Measurements from ENCODE around the gene PDCL2. TPM values are rescaled to one million over a fixed set of nuclear protein-coding genes. Genes with fewer than 3 reads are reported as not detected.

PDCL2 gene
- total RNA-seq, 1 experiment from 2014 or later: not detected

DNA sequence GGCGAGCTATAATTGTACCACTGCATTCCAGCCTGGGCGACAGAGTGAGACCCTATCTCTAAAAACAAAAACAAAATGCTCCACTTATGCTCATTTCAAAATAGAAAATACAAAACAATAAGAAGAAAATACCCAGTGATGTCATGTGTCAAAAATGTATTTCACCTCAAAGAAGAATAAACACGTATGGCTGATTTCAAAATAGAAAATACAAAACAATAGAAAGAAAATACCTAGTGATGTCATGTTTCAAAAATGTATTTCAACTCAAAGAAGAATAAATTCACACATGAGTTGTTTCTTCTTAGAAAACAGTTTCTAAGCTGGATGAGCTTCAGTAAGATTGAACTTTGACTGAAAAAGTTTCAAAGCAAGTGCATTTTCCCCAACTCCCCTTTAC lies 20.3 kb upstream of the PDCL2 start:
- Histone ChIP-seq H2AFZ (ENCODE audit: low read length) (no peak overlapping the region), H3K79me1 (ENCODE audit: insufficient read depth, low read depth, low read length, poor library complexity, severe bottlenecking) (no peaks in the 10 kb centered on the region), H3K18ac (ENCODE audit: insufficient read length, low read depth, low read length) (no peak overlapping the region), H4K91ac (ENCODE audit: insufficient read length, low read depth, low read length) (no peak overlapping the region), H3K27ac (ENCODE audit: insufficient read length, low read depth, low read length) (no peak overlapping the region), H3K4me2 (ENCODE audit: insufficient read depth, insufficient read length, low read length) (no peak overlapping the region), H3K4me1 (ENCODE audit: insufficient read depth, low read length) (no peaks in the 10 kb centered on the region), H4K8ac (replicated peaks; ENCODE audit: insufficient read length, low read depth, low read length) (no peak overlapping the region), H4K5ac (ENCODE audit: insufficient read length, low read depth, low read length) (no peak overlapping the region), H3K14ac (ENCODE audit: insufficient read depth, low read length) (no peak overlapping the region), H3K27me3 (ENCODE audit: insufficient read depth, low read length) (no peaks in the 10 kb centered on the region), H3K23me2 (ENCODE audit: insufficient read length, low read depth, low read length, poor library complexity, severe bottlenecking) (no peaks in the 10 kb centered on the region), H3K56ac (ENCODE audit: insufficient read length, low read depth, low read length) (no peak overlapping the region), H2BK15ac (ENCODE audit: low read depth, low read length) (no peak overlapping the region), H4K20me1 (ENCODE audit: control insufficient read depth, insufficient read depth, insufficient read length) (no peaks in the 10 kb centered on the region), H3K4ac (ENCODE audit: low read depth, low read length) (no peak overlapping the region), H3K23ac (ENCODE audit: insufficient read length, low read depth, low read length) (no peak overlapping the region), H2BK120ac (ENCODE audit: low read depth, low read length, poor library complexity, severe bottlenecking) (no peak overlapping the region), H2AK5ac (ENCODE audit: insufficient read length, low read length) (no peak overlapping the region), H3K9ac (ENCODE audit: extremely low read depth, insufficient read length, low read length) (no peak overlapping the region), H2BK5ac (ENCODE audit: insufficient read length, low read length) (no peak overlapping the region), H2BK20ac (ENCODE audit: low read depth, low read length, poor library complexity, severe bottlenecking) (no peak overlapping the region), H2BK12ac (ENCODE audit: insufficient read length, low read depth, low read length) (no peak overlapping the region), H3K79me2 (ENCODE audit: insufficient read depth, low read length) (no peaks in the 10 kb centered on the region), H3T11ph (ENCODE audit: low read length) (no peak overlapping the region), H3K9me3 (ENCODE audit: control insufficient read depth, low read depth, low read length) (no peaks in the 10 kb centered on the region)
- no peaks in the 10 kb centered on the region; the same call in 1 of the 2 replicates for H3K27me3 Mint-ChIP-seq (ENCODE audit: low read depth)
- no CpG with 5 or more reads among the region's 3 CpGs for WGBS (ENCODE audit: extremely low coverage, insufficient read length, low lambda C conversion rate)
- H3K36me3 Mint-ChIP-seq (ENCODE audit: insufficient read depth in 1 of 3, low read depth in 3 of 3): peaks cover 0 to 6% (median 0%) of the 10 kb centered on the region in 3 experiments; a peak in 1 of 7 replicates
- H3K9me3 Mint-ChIP-seq: no peaks in the 10 kb centered on the region
- no peak overlapping the region for H3K27ac Mint-ChIP-seq
- DNase-seq: no peak
- no peak for TF ChIP-seq CTCF (conservative IDR thresholded peaks at IDR 0.05)
- peaks cover 9 to 12% of the 10 kb centered on the region in 2 experiments for H3K4me1 Mint-ChIP-seq
- no peak overlapping the region for H3K4me3 Mint-ChIP-seq
